ENCODE results near the gene ANAPC2. TPM values are rescaled to one million over a fixed set of nuclear protein-coding genes. Genes with fewer than 3 reads are reported as not detected.

ANAPC2 gene
- total and polyA plus RNA-seq, 4 donors: 9.3 to 32.6 (median 19.6) TPM

GRCh38 chr9:137227853-137228505 is 39.6 kb upstream of the ANAPC2 start:
- DNase-seq (ENCODE audit: low spot score): no peak
- H3K9me3 ChIP-seq (ENCODE audit: control insufficient read depth in 4 of 4, low read length in 3 of 4): no peaks in the 10 kb centered on the region
- H3K4me1 ChIP-seq (ENCODE audit: control insufficient read depth in 4 of 4, insufficient read depth in 4 of 4, low read length in 3 of 4): peaks cover 5 to 13% (median 7%) of the 10 kb centered on the region in 4 donors
- no peak overlapping the region for H3K4me3 ChIP-seq (ENCODE audit: low read depth in 1 of 3, low read length in 3 of 3)
- no peak for TF ChIP-seq HNF4A (conservative IDR thresholded peaks at IDR 0.05)
- TF ChIP-seq SP1 (IDR thresholded peaks at IDR 0.05): no peak
- TF ChIP-seq ATF3 (IDR thresholded peaks at IDR 0.05): no peak
- TF ChIP-seq MAX (IDR thresholded peaks at IDR 0.05): no peak
- no peak for TF ChIP-seq TAF1 (conservative IDR thresholded peaks at IDR 0.05)
- TF ChIP-seq RXRA (IDR thresholded peaks at IDR 0.05): no peak
- TF ChIP-seq HNF4G (IDR thresholded peaks at IDR 0.05): no peak
- no peak for TF ChIP-seq REST (IDR thresholded peaks at IDR 0.05)
- TF ChIP-seq EGR1 (IDR thresholded peaks at IDR 0.05; ENCODE audit: low read depth in 2 of 2): no peak
- no peak for TF ChIP-seq JUND (IDR thresholded peaks at IDR 0.05)
- TF ChIP-seq GABPA (IDR thresholded peaks at IDR 0.05 in 1 of 2, conservative IDR thresholded peaks at IDR 0.05 in 1 of 2): no peak
- no peak for TF ChIP-seq NR2F2 (IDR thresholded peaks at IDR 0.05)
- TF ChIP-seq, protein P1, sequence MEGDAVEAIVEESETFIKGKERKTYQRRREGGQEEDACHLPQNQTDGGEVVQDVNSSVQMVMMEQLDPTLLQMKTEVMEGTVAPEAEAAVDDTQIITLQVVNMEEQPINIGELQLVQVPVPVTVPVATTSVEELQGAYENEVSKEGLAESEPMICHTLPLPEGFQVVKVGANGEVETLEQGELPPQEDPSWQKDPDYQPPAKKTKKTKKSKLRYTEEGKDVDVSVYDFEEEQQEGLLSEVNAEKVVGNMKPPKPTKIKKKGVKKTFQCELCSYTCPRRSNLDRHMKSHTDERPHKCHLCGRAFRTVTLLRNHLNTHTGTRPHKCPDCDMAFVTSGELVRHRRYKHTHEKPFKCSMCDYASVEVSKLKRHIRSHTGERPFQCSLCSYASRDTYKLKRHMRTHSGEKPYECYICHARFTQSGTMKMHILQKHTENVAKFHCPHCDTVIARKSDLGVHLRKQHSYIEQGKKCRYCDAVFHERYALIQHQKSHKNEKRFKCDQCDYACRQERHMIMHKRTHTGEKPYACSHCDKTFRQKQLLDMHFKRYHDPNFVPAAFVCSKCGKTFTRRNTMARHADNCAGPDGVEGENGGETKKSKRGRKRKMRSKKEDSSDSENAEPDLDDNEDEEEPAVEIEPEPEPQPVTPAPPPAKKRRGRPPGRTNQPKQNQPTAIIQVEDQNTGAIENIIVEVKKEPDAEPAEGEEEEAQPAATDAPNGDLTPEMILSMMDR (IDR thresholded peaks at IDR 0.05; ENCODE audit: low read depth, low read length, missing input control): no peak
- no peak for TF ChIP-seq FOXA2 (IDR thresholded peaks at IDR 0.05)
- no peak for TF ChIP-seq FOXA1 (IDR thresholded peaks at IDR 0.05)
- no peak for TF ChIP-seq YY1 (IDR thresholded peaks at IDR 0.05)
- no peak for TF ChIP-seq ZBTB33 (IDR thresholded peaks at IDR 0.05)
- no peak for TF ChIP-seq RAD21 (IDR thresholded peaks at IDR 0.05)
- 38% methylated on average over 18 of the region's 18 CpGs for WGBS
- no peaks in the 10 kb centered on the region for H3K27me3 ChIP-seq (ENCODE audit: control insufficient read depth in 4 of 4, insufficient read depth in 4 of 4, low read length in 3 of 4)
- no peaks in the 10 kb centered on the region for H3K36me3 ChIP-seq (ENCODE audit: control insufficient read depth in 4 of 4, insufficient read depth in 3 of 4, low read depth in 1 of 4, low read length in 3 of 4)
- H3K9ac ChIP-seq (ENCODE audit: low read depth in 1 of 2, low read length in 2 of 2): no peak overlapping the region
- no peak overlapping the region for H3K27ac ChIP-seq (ENCODE audit: low read depth in 1 of 2, low read length in 2 of 2)
